Fibroblast of pulmonary artery (primary cell): ENCODE results near the gene TNFAIP8L2.
A peak's percentile ranks its signal among the peaks of the same experiment; 100 is the strongest.

Source experiments
- DNase-seq: peaks from one replicate; pipeline ENCODE4 v3.0.0-alpha.2; 2010; ENCODE audit warnings: low read depth
- H3K4me3 ChIP-seq: replicated peaks from 2 replicates; pipeline ENCODE4 v1.5.1; 2011; ENCODE audit warnings: low read depth, mild to moderate bottlenecking, control low read depth, low read length, moderate library complexity
- TF ChIP-seq, protein P1 (sequence below): IDR thresholded peaks from 2 replicates; pipeline ENCODE4 v1.5.1; 2011; ENCODE audit warnings: mild to moderate bottlenecking, control low read depth, low read length, inconsistent platforms; ENCODE audit errors: missing control alignments

Gene TNFAIP8L2

DNA sequence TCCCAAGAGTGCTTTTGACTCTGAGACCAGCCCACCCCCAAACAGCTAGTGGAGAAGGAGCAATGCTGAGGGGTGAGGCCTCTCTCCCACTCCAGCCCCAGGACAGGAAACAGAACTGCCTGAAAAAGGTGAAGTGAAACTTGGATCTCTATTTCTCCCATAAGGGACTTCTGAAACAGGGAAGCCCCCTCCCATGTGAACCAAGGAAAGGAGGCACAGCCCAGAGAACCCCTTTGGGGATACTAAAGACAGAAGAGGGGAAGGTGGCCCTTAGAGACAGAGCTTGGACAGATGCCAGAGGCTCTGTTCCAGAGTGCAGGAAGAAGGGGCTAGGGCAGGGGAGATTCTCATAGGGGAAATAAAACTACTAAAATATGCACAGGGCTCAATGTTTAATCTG, 2.9 kb downstream of the TNFAIP8L2 start:
- DNase-seq = no peak
- TF ChIP-seq, protein P1, sequence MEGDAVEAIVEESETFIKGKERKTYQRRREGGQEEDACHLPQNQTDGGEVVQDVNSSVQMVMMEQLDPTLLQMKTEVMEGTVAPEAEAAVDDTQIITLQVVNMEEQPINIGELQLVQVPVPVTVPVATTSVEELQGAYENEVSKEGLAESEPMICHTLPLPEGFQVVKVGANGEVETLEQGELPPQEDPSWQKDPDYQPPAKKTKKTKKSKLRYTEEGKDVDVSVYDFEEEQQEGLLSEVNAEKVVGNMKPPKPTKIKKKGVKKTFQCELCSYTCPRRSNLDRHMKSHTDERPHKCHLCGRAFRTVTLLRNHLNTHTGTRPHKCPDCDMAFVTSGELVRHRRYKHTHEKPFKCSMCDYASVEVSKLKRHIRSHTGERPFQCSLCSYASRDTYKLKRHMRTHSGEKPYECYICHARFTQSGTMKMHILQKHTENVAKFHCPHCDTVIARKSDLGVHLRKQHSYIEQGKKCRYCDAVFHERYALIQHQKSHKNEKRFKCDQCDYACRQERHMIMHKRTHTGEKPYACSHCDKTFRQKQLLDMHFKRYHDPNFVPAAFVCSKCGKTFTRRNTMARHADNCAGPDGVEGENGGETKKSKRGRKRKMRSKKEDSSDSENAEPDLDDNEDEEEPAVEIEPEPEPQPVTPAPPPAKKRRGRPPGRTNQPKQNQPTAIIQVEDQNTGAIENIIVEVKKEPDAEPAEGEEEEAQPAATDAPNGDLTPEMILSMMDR = no peak
- H3K4me3 ChIP-seq = no peak overlapping the region

GRCh38 chr1:151164732-151165280, 8.4 kb downstream of the TNFAIP8L2 start:
- TF ChIP-seq, protein P1 = no peak
- peak overlapping the region; percentile 85 for H3K4me3 ChIP-seq
- DNase-seq = peak; percentile 58

- peak overlapping the region; percentile 85 for H3K4me3 ChIP-seq
- TF ChIP-seq, protein P1 = no peak
- DNase-seq = no peak
Measured at GRCh38 chr1:151165281-151165737, 8.9 kb downstream of the TNFAIP8L2 start.

DNA sequence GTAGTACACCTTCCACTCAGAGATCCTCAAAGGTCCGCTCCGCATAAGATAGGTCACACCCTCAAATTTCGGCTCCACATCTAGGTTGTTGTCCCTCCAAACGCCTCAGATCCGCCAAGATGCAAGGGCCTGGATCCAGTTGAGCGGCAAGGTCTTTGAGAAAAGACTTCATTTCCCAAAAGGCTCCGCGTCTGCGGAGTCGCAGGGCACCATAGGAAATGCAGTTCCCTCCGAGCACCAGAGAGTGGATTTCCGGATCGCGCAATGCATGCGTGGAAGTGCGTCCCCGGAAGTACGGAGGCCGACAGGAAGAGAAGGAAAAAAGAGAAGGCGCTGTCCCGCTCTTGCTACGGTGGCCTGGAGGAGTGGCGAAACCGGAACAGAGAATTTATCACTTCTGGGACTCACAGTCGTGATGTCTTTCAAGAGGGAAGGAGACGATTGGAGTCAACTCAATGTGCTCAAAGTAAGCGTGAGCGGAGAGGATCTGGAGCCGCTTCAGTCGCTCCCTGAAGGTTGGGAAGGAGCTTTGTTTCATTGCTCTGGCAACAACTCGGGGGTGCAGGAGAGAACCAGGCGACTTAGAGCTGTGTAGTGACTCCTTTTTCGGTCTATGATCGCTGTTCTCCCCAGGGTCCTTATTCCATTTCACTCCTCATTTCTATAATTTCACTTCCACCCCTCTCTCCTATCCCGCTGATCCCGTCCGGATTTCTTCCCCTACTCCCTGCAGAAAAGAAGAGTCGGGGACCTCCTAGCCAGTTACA, 9.5 kb downstream of the TNFAIP8L2 start, which contains the start of the genes LYSMD1 and SCNM1:
LYSMD1 (minus strand) TSS at position 165 of the 767 bp plus-strand sequence. CDS start 644 bp downstream, outside the sequence.
SCNM1 (plus strand) TSS at position 407 of the 767 bp plus-strand sequence; CDS start at position 416, 9 bp downstream.
- DNase-seq = peak; percentile 99
- TF ChIP-seq, protein P1 = no peak
- H3K4me3 ChIP-seq = peak within 1 kb of the TSS; percentile 85

GRCh38 chr1:151166505-151166956, 10.1 kb downstream of the TNFAIP8L2 start:
- peak overlapping the region; percentile 85 for H3K4me3 ChIP-seq
- TF ChIP-seq, protein P1 = no peak
- DNase-seq = peak; percentile 59

DNA sequence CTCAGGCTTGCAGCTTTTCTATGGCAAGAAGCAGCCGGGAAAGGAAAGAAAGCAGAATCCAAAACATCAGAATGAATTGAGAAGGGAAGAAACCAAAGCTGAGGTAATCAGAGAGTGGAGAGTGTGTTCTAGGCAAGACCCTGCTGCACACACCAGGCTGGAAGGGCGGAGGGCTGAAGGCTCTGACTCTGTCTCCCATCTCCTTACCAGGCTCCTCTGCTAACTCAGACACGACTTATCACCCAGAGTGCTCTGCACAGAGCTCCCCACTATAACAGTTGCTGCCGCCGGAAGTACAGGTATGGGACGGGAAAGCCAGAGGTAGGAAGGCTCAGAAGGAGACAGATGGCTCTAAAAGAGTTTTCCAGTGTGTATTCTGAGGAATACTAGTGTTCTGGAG, 10.7 kb downstream of the TNFAIP8L2 start:
- TF ChIP-seq, protein P1 = no peak
- no peak for DNase-seq
- peak overlapping the region; percentile 85 for H3K4me3 ChIP-seq
